GM19193 (cell line): ENCODE measurements around the gene WDFY1.

ENCODE experiments used
- POLR2A ChIP-seq: IDR thresholded peaks from 4 replicates; pipeline ENCODE4 v1.6.1; 2011; ENCODE audit not compliant: insufficient read depth, insufficient read length; ENCODE audit errors: extremely low read depth

The WDFY1 gene

DNA sequence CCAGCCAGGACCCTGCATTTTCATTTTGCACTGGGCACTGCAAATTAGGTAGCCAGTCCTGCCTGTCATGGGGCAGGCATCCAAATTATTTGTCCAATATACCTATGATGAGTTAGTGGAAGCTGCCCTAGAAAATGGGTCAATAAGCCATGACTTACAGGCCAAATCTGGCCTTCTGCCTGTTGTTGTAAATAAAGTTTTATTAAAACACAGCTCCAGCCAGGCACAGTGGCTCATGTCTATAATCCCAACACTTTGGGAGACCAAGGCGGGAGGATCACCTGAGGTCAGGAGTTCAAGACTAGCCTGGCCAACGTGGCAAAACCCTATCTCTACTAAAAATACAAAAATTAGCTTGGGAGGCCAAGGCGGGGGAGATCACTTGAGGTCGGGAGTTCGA, 116.0 kb downstream of the WDFY1 start:
- TF ChIP-seq POLR2A: no peak

DNA sequence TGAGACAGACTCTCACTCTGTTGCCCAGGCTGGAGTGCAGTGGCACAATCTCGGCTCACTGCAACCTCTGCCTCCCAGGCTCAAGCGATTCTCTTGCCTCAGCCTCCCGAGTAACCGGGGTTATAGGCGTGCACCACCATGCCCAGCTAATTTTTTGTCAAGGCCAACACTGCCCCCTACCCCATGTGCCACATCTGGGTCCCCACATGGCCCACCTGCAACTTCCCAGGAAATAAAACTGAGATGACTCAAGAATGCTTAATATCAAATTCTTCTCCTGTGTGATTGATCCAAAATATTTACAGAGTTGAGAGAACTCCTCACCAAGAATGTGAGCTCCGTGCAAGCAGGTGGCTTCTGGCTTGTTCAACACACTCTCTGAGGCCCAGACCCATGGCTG, 116.8 kb downstream of the WDFY1 start:
- TF ChIP-seq POLR2A: no peak

DNA sequence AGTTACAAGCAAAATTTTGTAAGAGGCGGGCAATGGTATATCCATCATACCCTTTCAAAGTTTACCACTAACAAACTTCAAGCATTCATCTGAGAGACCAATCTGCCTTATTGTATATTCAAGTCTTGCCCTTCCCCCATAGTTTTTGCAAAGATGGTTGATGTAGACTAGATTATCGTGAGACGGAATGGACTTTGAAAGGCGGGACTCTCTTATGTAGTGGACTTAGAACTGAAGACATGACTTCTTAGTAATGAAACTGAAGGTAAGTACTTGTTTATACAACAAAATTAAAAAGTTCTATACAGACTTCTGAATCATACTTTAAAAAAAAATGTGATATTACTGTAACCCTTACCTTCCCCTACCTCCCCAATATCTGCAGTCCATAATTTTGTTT, 118.1 kb downstream of the WDFY1 start:
- no peak for TF ChIP-seq POLR2A
